ENCODE results near the gene UMOD.

DNA sequence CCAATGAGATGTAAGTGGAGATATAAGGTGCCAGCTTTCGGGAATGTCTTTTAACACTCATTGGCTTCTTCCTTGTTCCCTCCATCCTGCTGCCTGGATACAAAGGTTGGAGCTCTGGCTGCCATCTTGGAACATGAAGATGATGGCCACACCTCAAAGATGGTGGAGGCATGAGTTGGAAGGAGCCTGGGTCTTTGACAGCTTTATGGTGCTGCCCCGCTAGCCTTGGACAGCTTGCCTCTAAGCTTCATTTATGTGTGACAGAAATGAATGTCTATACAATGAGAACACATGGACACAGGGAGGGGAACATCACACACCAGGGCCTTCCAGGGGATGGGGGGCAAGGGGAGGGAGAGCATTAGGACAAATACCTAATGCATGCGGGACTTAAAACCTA, 38.8 kb downstream of the UMOD start:
- no peak for TF ChIP-seq POLR2A (IDR thresholded peaks at IDR 0.05)
- TF ChIP-seq, protein P1, sequence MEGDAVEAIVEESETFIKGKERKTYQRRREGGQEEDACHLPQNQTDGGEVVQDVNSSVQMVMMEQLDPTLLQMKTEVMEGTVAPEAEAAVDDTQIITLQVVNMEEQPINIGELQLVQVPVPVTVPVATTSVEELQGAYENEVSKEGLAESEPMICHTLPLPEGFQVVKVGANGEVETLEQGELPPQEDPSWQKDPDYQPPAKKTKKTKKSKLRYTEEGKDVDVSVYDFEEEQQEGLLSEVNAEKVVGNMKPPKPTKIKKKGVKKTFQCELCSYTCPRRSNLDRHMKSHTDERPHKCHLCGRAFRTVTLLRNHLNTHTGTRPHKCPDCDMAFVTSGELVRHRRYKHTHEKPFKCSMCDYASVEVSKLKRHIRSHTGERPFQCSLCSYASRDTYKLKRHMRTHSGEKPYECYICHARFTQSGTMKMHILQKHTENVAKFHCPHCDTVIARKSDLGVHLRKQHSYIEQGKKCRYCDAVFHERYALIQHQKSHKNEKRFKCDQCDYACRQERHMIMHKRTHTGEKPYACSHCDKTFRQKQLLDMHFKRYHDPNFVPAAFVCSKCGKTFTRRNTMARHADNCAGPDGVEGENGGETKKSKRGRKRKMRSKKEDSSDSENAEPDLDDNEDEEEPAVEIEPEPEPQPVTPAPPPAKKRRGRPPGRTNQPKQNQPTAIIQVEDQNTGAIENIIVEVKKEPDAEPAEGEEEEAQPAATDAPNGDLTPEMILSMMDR (IDR thresholded peaks at IDR 0.05), result no peak
